Measurements from ENCODE around the gene TUBA1A.

GRCh38 chr12:49187184-49187583 is 1.7 kb downstream of the TUBA1A start:
- no peak for TF ChIP-seq EZH2 (IDR thresholded peaks at IDR 0.05; ENCODE audit: insufficient read depth, poor library complexity, severe bottlenecking)
- TF ChIP-seq EZH2phosphoT487 (IDR thresholded peaks at IDR 0.05; ENCODE audit: insufficient read depth, low read depth) = no peak

All from GM23248 (cell line).